GM18502 (cell line): Measurements from ENCODE around the gene SLC6A6.

Experiments
- ATAC-seq: cut with Tn5 transposase; IDR thresholded peaks from one replicate; pipeline ENCODE4 v1.9.1; 2021; ENCODE audit warnings: mild to moderate bottlenecking; ENCODE audit not compliant: unreplicated experiment, poor library complexity

The SLC6A6 gene

GRCh38 chr3:14414846-14415464 is 12.5 kb downstream of the SLC6A6 start:
- ATAC-seq, result no peak

GRCh38 chr3:14415501-14415900 is 13.1 kb downstream of the SLC6A6 start:
- ATAC-seq, result no peak

GRCh38 chr3:14416453-14416852 is 14.0 kb downstream of the SLC6A6 start:
- ATAC-seq, result no peak

GRCh38 chr3:14418296-14419250 is 16.2 kb downstream of the SLC6A6 start:
- no peak for ATAC-seq

GRCh38 chr3:14422016-14422963 is 19.9 kb downstream of the SLC6A6 start:
- no peak for ATAC-seq

- no peak for ATAC-seq
Measured at GRCh38 chr3:14423197-14423743, 20.9 kb downstream of the SLC6A6 start.

GRCh38 chr3:14423963-14424362 is 21.6 kb downstream of the SLC6A6 start:
- ATAC-seq, result no peak

GRCh38 chr3:14424711-14425580 is 22.5 kb downstream of the SLC6A6 start:
- ATAC-seq, result no peak

GRCh38 chr3:14425581-14426304 is 23.3 kb downstream of the SLC6A6 start:
- ATAC-seq, result peak; percentile 52

- no peak for ATAC-seq
Measured at GRCh38 chr3:14426305-14426620, 23.9 kb downstream of the SLC6A6 start.

- ATAC-seq, result no peak
Measured at GRCh38 chr3:14428087-14429033, 26.0 kb downstream of the SLC6A6 start.

- no peak for ATAC-seq
Measured at GRCh38 chr3:14429237-14429636, 26.8 kb downstream of the SLC6A6 start.

GRCh38 chr3:14429640-14430039 is 27.2 kb downstream of the SLC6A6 start:
- no peak for ATAC-seq

- ATAC-seq, result no peak
Measured at GRCh38 chr3:14430053-14430452, 27.6 kb downstream of the SLC6A6 start.

- no peak for ATAC-seq
Measured at GRCh38 chr3:14430706-14431451, 28.5 kb downstream of the SLC6A6 start.

GRCh38 chr3:14431452-14431916 is 29.1 kb downstream of the SLC6A6 start:
- peak; percentile 35 for ATAC-seq
